RWPE1 (cell line): ENCODE results near the gene LRP1B.

Experiments
- CTCF ChIA-PET: fragments of 350-600 bp; sonication (Branson Sonifier 250); formaldehyde crosslinking; extraction: SDS; loops from one replicate; lab custom pipeline; 2021; lab: Yijun Ruan, JAX
- POLR2A ChIA-PET: fragments of 400-600 bp; formaldehyde crosslinking; extraction: SDS; loops from one replicate; lab custom pipeline; 2020; ENCODE audit warnings: antibody characterized with exemption; ENCODE audit not compliant: low non-redundant PET; lab: Yijun Ruan, JAX
- DNase-seq: peaks from one replicate; pipeline ENCODE4 v3.0.0; 2012; ENCODE audit warnings: low spot score
- H3K27ac ChIP-seq: fragments of 450-650 bp; 2 replicates; pipeline ENCODE4 v1.5.1; 2017
- TF ChIP-seq, protein P1 (sequence below): fragments of 450-650 bp; conservative IDR thresholded peaks from 2 replicates; pipeline ENCODE4 v1.5.1; 2017; ENCODE audit warnings: low read depth, mild to moderate bottlenecking

The LRP1B gene

GRCh38 chr2:140362361-140362760, 1768.5 kb downstream of the LRP1B start:
- TF ChIP-seq, protein P1, sequence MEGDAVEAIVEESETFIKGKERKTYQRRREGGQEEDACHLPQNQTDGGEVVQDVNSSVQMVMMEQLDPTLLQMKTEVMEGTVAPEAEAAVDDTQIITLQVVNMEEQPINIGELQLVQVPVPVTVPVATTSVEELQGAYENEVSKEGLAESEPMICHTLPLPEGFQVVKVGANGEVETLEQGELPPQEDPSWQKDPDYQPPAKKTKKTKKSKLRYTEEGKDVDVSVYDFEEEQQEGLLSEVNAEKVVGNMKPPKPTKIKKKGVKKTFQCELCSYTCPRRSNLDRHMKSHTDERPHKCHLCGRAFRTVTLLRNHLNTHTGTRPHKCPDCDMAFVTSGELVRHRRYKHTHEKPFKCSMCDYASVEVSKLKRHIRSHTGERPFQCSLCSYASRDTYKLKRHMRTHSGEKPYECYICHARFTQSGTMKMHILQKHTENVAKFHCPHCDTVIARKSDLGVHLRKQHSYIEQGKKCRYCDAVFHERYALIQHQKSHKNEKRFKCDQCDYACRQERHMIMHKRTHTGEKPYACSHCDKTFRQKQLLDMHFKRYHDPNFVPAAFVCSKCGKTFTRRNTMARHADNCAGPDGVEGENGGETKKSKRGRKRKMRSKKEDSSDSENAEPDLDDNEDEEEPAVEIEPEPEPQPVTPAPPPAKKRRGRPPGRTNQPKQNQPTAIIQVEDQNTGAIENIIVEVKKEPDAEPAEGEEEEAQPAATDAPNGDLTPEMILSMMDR, result no peak
- ChIA-PET CTCF (interaction anchor here (1.2 kb wide), 1 partner anchor 12 kb away, joined by 3 read pairs; no protein-coding TSS in a partner anchor), POLR2A (no interaction called here)
- no peak for DNase-seq
- H3K27ac ChIP-seq, result no peak overlapping the region

DNA sequence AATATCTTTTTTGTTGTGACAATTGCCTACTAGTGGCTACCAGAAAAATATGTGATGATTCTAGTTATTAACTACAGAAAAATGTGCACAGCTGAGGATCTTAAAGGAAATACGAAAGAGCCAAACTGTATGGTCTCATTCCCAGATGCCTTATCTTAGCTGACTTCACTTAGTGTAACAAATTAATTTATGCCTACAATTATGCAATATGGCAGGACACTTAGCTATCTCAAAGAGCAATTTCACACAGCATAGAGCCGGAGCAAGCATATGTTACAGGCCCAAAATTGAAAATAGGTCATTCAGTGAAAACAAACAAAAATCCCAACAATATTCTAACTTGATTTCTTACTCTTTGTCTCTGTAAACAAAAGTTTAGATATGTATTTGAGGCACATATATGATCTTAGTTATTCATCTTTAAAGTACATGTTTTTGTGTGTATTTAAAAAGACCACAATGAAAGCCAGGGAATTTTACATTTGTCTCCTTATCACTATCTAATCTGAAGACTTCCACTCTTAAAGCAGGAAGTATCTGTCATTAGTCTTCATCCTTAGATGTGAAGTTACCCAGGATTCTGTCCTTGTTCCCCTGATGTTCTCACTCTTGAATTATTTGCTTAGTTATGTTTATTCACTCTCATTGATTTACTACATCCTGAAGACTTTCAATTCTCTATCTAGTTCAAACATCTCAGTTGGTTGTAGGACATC, 1771.6 kb downstream of the LRP1B start:
- H3K27ac ChIP-seq, result no peak overlapping the region
- ChIA-PET POLR2A (no interaction called here), CTCF (no interaction called here)
- TF ChIP-seq, protein P1, result no peak
- DNase-seq, result no peak

DNA sequence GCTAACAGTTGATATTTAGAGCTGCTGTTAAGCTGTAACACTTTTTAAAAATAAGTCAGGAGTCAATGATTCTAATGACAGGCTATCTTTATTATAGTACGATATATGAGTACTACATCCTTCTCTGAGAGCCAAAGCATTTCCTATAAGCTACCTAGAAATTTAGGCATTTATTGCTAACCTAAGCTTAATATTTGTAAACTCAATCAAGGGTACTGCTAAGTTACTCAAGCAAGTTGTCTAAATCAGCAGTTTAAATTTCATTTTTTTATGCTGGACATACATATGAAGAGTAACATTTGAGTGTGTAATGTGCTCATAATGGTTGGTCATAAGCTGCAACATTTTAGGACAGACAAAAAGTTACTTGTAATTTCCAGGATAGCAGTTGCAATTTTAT, 1774.1 kb downstream of the LRP1B start:
- POLR2A ChIA-PET, result no interaction called here

DNA sequence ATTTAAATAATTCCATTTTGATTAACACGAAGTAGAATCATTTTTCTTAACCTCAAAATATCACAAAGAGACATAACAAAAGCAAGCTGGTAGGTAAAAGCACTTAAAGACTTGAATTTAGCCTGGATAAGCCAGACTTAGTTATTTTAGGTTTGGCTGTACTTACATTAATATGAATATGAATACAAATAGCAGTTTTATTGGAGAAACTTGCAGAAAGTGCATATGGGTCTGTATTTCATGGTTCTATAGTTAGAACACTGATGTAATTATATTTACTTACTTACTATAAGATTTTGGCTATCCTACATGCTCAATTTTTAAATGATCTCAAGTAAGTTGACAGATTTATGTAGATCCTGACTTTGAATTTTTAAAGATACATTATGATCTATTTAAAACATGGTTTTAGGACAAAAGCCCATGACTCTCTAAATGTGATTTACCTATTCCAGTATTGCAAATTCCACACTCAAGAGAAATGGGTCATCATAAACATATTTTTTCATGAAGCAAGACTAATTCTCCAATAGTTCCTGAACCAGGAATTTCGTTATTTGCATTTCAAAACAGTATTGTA, 1775.2 kb downstream of the LRP1B start:
- POLR2A ChIA-PET, result no interaction called here
- TF ChIP-seq, protein P1, result no peak
- CTCF ChIA-PET, result no interaction called here
- DNase-seq, result no peak
- no peak overlapping the region for H3K27ac ChIP-seq

More for the DNA sequence above, 1774.1 kb downstream of the LRP1B start:
- no peak overlapping the region for H3K27ac ChIP-seq
- DNase-seq, result no peak
- CTCF ChIA-PET, result interaction anchor here (0.6 kb wide), 1 partner anchor 36 kb away, joined by 3 read pairs; no protein-coding TSS in a partner anchor
- TF ChIP-seq, protein P1, result no peak

DNA sequence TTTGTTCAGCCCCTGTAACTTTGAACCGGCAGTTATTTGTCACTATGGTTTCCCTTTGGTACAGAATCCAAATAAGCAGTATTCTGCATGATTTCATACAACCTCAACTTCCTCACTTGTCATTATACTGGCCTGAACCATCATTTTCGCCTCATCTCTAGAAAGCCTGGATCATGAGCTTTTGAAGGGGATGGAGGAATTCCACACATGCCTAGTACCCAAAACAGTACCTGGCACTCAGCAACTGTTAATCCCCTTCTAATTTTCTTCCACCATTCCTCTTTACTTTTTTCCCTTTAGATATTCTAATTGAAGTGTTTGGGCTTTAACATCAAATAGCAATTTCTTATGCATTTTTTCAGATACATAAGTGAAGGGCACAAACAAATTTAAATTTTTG, 1776.3 kb downstream of the LRP1B start:
- ChIA-PET CTCF (no interaction called here), POLR2A (no interaction called here)
- H3K27ac ChIP-seq, result no peak overlapping the region
- TF ChIP-seq, protein P1, result no peak
- DNase-seq, result no peak

DNA sequence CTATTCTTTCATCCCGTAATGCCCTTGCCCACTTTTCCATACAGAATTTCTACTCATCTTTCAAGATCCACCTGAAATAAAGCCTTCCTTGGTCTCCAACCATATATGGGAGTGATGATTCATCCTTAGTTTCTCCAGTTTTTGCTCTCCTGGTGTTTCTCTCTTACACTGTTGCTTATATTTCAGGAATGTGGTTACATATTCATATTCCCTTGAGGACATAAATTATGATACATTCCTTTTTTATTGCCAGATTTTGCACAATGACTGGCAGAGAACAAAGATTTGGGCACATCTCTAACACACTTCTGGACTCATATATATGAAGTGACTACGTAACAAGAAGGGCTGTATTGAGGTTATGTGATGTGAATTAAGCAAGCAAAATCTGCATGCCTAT, 1777.3 kb downstream of the LRP1B start:
- CTCF ChIA-PET, result interaction anchor here (0.7 kb wide), 1 partner anchor 1759 kb away, joined by 3 read pairs; no protein-coding TSS in a partner anchor
- POLR2A ChIA-PET, result no interaction called here
- TF ChIP-seq, protein P1, result no peak
- no peak overlapping the region for H3K27ac ChIP-seq
- peak; percentile 30 for DNase-seq
